ENCODE measurements around the gene EMC7. TPM values are rescaled to one million over a fixed set of nuclear protein-coding genes. Genes with fewer than 3 reads are reported as not detected.

The EMC7 gene
- total and polyA plus RNA-seq, 9 of the 15 experiments (the other 6 are each of a cell fraction or from before 2014, with no cell fraction given) = 25.8 to 92.8 (median 49.7) TPM

DNA sequence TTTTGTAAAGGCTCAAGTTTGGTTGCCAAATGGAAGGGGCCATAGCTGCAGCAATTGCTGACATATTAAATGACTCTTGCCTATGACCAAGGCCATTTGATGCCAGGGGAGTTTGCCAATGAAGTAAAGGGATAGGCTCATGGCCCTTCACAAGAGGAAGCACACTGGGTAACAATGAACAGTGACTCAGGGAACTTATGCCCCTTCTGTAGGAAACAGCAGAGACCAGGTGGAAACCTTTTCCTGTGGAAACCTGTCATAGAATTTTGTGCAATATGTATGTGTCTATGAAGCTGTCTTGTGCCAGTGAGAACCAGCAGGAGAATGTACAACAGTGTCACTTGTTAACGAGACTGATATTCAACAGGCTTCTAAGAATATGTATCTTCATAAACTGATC is 37.2 kb downstream of the EMC7 start:
- POLR2A ChIA-PET = interaction anchor here (1.0 kb wide), 1 partner anchor 169 kb away, joined by 3 read pairs; no protein-coding TSS in a partner anchor
- TF ChIP-seq, protein P1, sequence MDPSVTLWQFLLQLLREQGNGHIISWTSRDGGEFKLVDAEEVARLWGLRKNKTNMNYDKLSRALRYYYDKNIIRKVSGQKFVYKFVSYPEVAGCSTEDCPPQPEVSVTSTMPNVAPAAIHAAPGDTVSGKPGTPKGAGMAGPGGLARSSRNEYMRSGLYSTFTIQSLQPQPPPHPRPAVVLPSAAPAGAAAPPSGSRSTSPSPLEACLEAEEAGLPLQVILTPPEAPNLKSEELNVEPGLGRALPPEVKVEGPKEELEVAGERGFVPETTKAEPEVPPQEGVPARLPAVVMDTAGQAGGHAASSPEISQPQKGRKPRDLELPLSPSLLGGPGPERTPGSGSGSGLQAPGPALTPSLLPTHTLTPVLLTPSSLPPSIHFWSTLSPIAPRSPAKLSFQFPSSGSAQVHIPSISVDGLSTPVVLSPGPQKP (CRISPR knock-in tag; IDR thresholded peaks at IDR 0.05) = no peak
- TF ChIP-seq TSC22D4 (tag; IDR thresholded peaks at IDR 0.05) (no peak), DPF2 (IDR thresholded peaks at IDR 0.05) (no peak), RAD21 (CRISPR knock-in tag; conservative IDR thresholded peaks at IDR 0.05 in 1 of 2, IDR thresholded peaks at IDR 0.05 in 1 of 2) (no peak)
- FAIRE-seq = no peak
- Histone ChIP-seq H4K20me1 (replicated peaks; ENCODE audit: control insufficient read depth, insufficient read depth, low read length) (no peaks in the 10 kb centered on the region), H3K9me3 (replicated peaks; ENCODE audit: control insufficient read depth, insufficient read depth, low read depth, low read length) (no peaks in the 10 kb centered on the region; the same call in 1 of the 2 replicates), H3K27me3 (ENCODE audit: control insufficient read depth in 2 of 2, insufficient read depth in 2 of 2, low read length in 2 of 2) (peaks cover 2 to 3% of the 10 kb centered on the region in 2 experiments; a peak in 2 of 5 replicates), H3K36me3 (ENCODE audit: control insufficient read depth, insufficient read depth, low read length) (no peaks in the 10 kb centered on the region), H3K79me2 (ENCODE audit: control insufficient read depth, insufficient read depth, low read length) (no peaks in the 10 kb centered on the region), H3K4me1 (replicated peaks in 1 of 2; ENCODE audit: control insufficient read depth in 2 of 2, insufficient read depth in 2 of 2, low read length in 2 of 2) (no peaks in the 10 kb centered on the region), H3K4me3 (no peak overlapping the region), H3K4me2 (ENCODE audit: insufficient read depth, low read length) (no peak overlapping the region), H3K27ac (ENCODE audit: extremely low read depth, low read depth, low read length) (no peak overlapping the region), H3K9me1 (ENCODE audit: control insufficient read depth, insufficient read depth, low read length) (no peaks in the 10 kb centered on the region), H2AFZ (ENCODE audit: low read depth, low read length) (no peak overlapping the region), H3K9ac (ENCODE audit: insufficient read depth in 1 of 2, low read depth in 2 of 2, low read length in 2 of 2) (no peak overlapping the region)
- no peak for DNase-seq (ENCODE audit: extremely low read depth in 1 of 4, low spot score in 3 of 4)
- no TSS peak for BruUV-seq (replicated peaks)
- no peak for ATAC-seq
- in situ Hi-C loops (cut with MboI) (loop anchor here (10.0 kb wide), 1 partner anchor 300 kb away; the partner anchor contains the start of gene LPCAT4), intact Hi-C loops (cut with micrococcal nuclease) (loop anchor here (2.0 kb wide), 1 partner anchor 44 kb away; no protein-coding TSS in a partner anchor)
- 0% methylated on average over 1 of the region's 1 CpG for WGBS (ENCODE audit: insufficient coverage, low coverage, missing lambda C conversion rate)
- CTCF ChIA-PET (ENCODE audit: low intra/inter-chr PET ratio) = no interaction called here

DNA sequence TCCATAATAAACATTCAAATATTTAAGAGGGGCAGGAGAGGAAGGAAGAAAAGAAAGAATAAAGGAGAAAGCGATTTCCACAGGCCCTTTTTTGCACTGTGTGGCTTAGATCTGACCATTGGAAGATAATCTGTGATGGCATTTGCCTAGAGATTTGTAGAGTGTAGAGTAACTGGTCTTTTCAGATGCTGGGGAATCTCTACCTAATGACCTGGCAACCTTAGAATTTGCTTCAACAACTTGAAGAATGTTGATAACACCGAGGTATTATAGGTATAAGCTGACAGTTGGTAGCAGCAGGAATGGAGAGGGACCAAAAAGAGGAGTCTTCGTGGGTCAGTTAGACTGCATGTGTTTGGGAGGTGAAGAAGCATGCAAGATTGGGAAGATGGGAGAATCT is 41.7 kb downstream of the EMC7 start:
- no TSS peak for BruUV-seq (replicated peaks)
- in situ Hi-C loops (cut with MboI) (loop anchor here (10.0 kb wide), 1 partner anchor 305 kb away; the partner anchor contains the start of gene LPCAT4), intact Hi-C loops (cut with micrococcal nuclease) (no loop called here)
- H3K4me3 ChIP-seq = no peak overlapping the region
- no peak overlapping the region for H3K27ac ChIP-seq (ENCODE audit: extremely low read depth, low read depth, low read length)
- H3K79me2 ChIP-seq (ENCODE audit: control insufficient read depth, insufficient read depth, low read length) = no peaks in the 10 kb centered on the region
- H3K9me1 ChIP-seq (ENCODE audit: control insufficient read depth, insufficient read depth, low read length) = no peaks in the 10 kb centered on the region
- 2% methylated on average over 3 of the region's 3 CpGs for WGBS (ENCODE audit: insufficient coverage, low coverage, missing lambda C conversion rate)
- no peak overlapping the region for H2AFZ ChIP-seq (ENCODE audit: low read depth, low read length)
- H3K4me1 ChIP-seq (replicated peaks in 1 of 2; ENCODE audit: control insufficient read depth in 2 of 2, insufficient read depth in 2 of 2, low read length in 2 of 2) = no peaks in the 10 kb centered on the region
- peaks cover 2 to 4% of the 10 kb centered on the region in 2 experiments; a peak in 2 of 5 replicates for H3K27me3 ChIP-seq (ENCODE audit: control insufficient read depth in 2 of 2, insufficient read depth in 2 of 2, low read length in 2 of 2)
- no peaks in the 10 kb centered on the region for H4K20me1 ChIP-seq (replicated peaks; ENCODE audit: control insufficient read depth, insufficient read depth, low read length)
- ChIA-PET CTCF (ENCODE audit: low intra/inter-chr PET ratio) (no interaction called here), POLR2A (no interaction called here)
- no peak for ATAC-seq
- H3K9ac ChIP-seq (ENCODE audit: insufficient read depth in 1 of 2, low read depth in 2 of 2, low read length in 2 of 2) = no peak overlapping the region
- no peak overlapping the region for H3K4me2 ChIP-seq (ENCODE audit: insufficient read depth, low read length)
- H3K36me3 ChIP-seq (ENCODE audit: control insufficient read depth, insufficient read depth, low read length) = no peaks in the 10 kb centered on the region
- peaks cover 2% of the 10 kb centered on the region; the same call in 1 of the 2 replicates for H3K9me3 ChIP-seq (replicated peaks; ENCODE audit: control insufficient read depth, insufficient read depth, low read depth, low read length)
- no peak for FAIRE-seq
- DNase-seq (ENCODE audit: extremely low read depth in 1 of 4, low spot score in 3 of 4) = no peak
- no peak for TF ChIP-seq MYBL2 (IDR thresholded peaks at IDR 0.05; ENCODE audit: low read depth)
- TF ChIP-seq MYBL2 (CRISPR knock-in tag; IDR thresholded peaks at IDR 0.05; ENCODE audit: borderline replicate concordance) = no peak
- TF ChIP-seq, protein P2, sequence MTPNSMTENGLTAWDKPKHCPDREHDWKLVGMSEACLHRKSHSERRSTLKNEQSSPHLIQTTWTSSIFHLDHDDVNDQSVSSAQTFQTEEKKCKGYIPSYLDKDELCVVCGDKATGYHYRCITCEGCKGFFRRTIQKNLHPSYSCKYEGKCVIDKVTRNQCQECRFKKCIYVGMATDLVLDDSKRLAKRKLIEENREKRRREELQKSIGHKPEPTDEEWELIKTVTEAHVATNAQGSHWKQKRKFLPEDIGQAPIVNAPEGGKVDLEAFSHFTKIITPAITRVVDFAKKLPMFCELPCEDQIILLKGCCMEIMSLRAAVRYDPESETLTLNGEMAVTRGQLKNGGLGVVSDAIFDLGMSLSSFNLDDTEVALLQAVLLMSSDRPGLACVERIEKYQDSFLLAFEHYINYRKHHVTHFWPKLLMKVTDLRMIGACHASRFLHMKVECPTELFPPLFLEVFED (CRISPR knock-in tag; conservative IDR thresholded peaks at IDR 0.05) = no peak
- TF ChIP-seq, protein P3, sequence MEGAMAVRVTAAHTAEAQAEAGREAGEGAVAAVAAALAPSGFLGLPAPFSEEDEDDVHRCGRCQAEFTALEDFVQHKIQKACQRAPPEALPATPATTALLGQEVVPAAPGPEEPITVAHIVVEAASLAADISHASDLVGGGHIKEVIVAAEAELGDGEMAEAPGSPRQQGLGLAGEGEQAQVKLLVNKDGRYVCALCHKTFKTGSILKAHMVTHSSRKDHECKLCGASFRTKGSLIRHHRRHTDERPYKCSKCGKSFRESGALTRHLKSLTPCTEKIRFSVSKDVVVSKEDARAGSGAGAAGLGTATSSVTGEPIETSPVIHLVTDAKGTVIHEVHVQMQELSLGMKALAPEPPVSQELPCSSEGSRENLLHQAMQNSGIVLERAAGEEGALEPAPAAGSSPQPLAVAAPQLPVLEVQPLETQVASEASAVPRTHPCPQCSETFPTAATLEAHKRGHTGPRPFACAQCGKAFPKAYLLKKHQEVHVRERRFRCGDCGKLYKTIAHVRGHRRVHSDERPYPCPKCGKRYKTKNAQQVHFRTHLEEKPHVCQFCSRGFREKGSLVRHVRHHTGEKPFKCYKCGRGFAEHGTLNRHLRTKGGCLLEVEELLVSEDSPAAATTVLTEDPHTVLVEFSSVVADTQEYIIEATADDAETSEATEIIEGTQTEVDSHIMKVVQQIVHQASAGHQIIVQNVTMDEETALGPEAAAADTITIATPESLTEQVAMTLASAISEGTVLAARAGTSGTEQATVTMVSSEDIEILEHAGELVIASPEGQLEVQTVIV (CRISPR knock-in tag; IDR thresholded peaks at IDR 0.05; ENCODE audit: borderline replicate concordance) = no peak
- no peak for TF ChIP-seq ZNF586 (CRISPR knock-in tag; conservative IDR thresholded peaks at IDR 0.05)
- no peak for TF ChIP-seq GABPB1 (CRISPR knock-in tag; IDR thresholded peaks at IDR 0.05)
- TF ChIP-seq SMARCC2 (IDR thresholded peaks at IDR 0.05; ENCODE audit: low read depth) = no peak

All from K562 (cell line).